Cardiac septum (tissue), 1 donor: ENCODE data around the gene ZNF407. TPM values are rescaled to one million over a fixed set of nuclear protein-coding genes. Genes with fewer than 3 reads are reported as not detected.

Experiments
- DNase-seq: peaks from one replicate; pipeline ENCODE4 v3.0.0-alpha.2; 2020; ENCODE audit warnings: low spot score
- intact Hi-C: fragments of 100-400 bp; cut with DNase I; formaldehyde crosslinking; loops from one replicate; pipeline ENCODE4 v1.14.0; 2022
- total RNA-seq: library from RNA; stranded (reverse); fragmentation: NEBNext Ultra II Directional; extraction: Animal tissue kit (Norgen Biotek cat#: 25700); gene quantifications from one replicate; pipeline ENCODE4 v1.2.1, GENCODE V29; 2021
- donor health status: DM: no; HTN: no; CAD: no.

Gene ZNF407
- total RNA-seq, 1 donor from 2014 or later = 14.1 TPM

- intact Hi-C loops = no loop called here
- no peak for DNase-seq
Observed at GRCh38 chr18:74623047-74623816, 25.6 kb downstream of the ZNF407 start.

GRCh38 chr18:74624466-74624865, 26.8 kb downstream of the ZNF407 start:
- intact Hi-C loops = no loop called here
- DNase-seq = no peak

- DNase-seq = no peak
- intact Hi-C loops = no loop called here
Observed at GRCh38 chr18:74625157-74625556, 27.5 kb downstream of the ZNF407 start.

- no peak for DNase-seq
- intact Hi-C loops = no loop called here
Observed at GRCh38 chr18:74626049-74626874, 28.6 kb downstream of the ZNF407 start.

GRCh38 chr18:74630804-74631203, 33.1 kb downstream of the ZNF407 start:
- intact Hi-C loops = no loop called here
- no peak for DNase-seq

- no peak for DNase-seq
- intact Hi-C loops = no loop called here
Observed at GRCh38 chr18:74631212-74631611, 33.5 kb downstream of the ZNF407 start.

GRCh38 chr18:74631623-74632350, 34.1 kb downstream of the ZNF407 start:
- no peak for DNase-seq
- intact Hi-C loops = no loop called here

- DNase-seq = no peak
- intact Hi-C loops = no loop called here
Observed at GRCh38 chr18:74632351-74632679, 34.6 kb downstream of the ZNF407 start.

- intact Hi-C loops = no loop called here
- no peak for DNase-seq
Observed at GRCh38 chr18:74632856-74633255, 35.2 kb downstream of the ZNF407 start.

- no peak for DNase-seq
- intact Hi-C loops = no loop called here
Observed at GRCh38 chr18:74633652-74634352, 36.1 kb downstream of the ZNF407 start.

- DNase-seq = no peak
- intact Hi-C loops = no loop called here
Observed at GRCh38 chr18:74635224-74635975, 37.7 kb downstream of the ZNF407 start.

GRCh38 chr18:74637070-74637469, 39.4 kb downstream of the ZNF407 start:
- no peak for DNase-seq
- intact Hi-C loops = no loop called here

GRCh38 chr18:74638210-74638609, 40.5 kb downstream of the ZNF407 start:
- intact Hi-C loops = no loop called here
- DNase-seq = no peak

- DNase-seq = no peak
- intact Hi-C loops = no loop called here
Observed at GRCh38 chr18:74644713-74645112, 47.0 kb downstream of the ZNF407 start.

GRCh38 chr18:74645679-74646078, 48.0 kb downstream of the ZNF407 start:
- intact Hi-C loops = no loop called here
- no peak for DNase-seq

- no peak for DNase-seq
- intact Hi-C loops = loop anchor here (5.0 kb wide), 3 partner anchors 826 to 1696 kb away; no protein-coding TSS in a partner anchor
Observed at GRCh38 chr18:74651327-74652128, 53.9 kb downstream of the ZNF407 start.

- DNase-seq = no peak
- intact Hi-C loops = loop anchor here (5.0 kb wide), 3 partner anchors 825 to 1695 kb away; no protein-coding TSS in a partner anchor
Observed at GRCh38 chr18:74652392-74652988, 54.8 kb downstream of the ZNF407 start.

- intact Hi-C loops = loop anchor here (5.0 kb wide), 3 partner anchors 823 to 1693 kb away; no protein-coding TSS in a partner anchor
- DNase-seq = no peak
Observed at GRCh38 chr18:74654638-74655037, 57.0 kb downstream of the ZNF407 start.
